Measurements from ENCODE around the gene IGFBP3. TPM values are rescaled to one million over a fixed set of nuclear protein-coding genes. Genes with fewer than 3 reads are reported as not detected.

The IGFBP3 gene
- 98.1 and 589 TPM in 2 replicates for total RNA-seq

DNA sequence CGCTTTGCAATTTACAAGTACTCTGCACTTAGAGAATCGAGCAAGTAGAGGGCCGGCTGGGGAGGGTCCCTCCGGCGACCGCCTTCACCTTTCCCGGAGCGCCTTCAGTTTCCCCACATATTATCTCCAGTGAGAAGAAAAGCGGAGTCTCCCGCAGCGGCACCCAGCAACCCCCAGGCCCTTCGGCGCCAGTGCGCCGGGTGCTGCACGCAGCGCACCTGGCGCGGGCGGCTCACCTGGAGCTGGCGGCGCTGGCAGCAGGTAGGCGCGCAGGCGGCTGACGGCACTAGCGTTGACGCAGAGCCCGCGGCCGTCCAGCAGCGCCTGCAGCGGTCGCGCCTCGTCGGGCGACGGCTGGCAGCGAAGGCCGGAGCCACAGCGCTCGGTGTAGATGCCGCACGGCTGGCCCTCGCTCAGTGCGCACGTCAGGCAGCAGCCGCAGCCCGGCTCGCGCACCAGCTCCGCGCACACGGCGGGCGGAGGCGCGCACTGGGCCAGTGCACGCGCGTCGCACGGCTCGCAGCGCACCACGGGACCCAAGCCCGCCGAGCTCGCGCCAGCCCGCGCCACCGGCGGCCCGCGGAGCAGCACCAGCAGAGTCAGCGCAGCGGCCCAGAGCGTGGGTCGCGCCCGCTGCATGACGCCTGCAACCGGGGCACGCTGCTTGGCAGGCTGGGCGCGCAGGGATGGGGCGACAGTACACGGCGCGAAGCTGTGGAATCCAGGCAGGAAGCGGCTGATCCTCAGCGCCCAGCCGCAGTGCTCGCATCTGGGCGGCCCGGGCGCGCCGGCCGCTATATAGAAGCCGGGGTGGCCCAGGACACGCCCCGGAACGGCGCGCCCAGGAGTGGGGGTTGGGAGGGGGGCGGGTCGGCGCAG, at the start of gene IGFBP3:
TSS of gene IGFBP3 (minus strand) at position 771 of the 879 bp plus-strand sequence. CDS start at position 639, 132 bp downstream.

DNA sequence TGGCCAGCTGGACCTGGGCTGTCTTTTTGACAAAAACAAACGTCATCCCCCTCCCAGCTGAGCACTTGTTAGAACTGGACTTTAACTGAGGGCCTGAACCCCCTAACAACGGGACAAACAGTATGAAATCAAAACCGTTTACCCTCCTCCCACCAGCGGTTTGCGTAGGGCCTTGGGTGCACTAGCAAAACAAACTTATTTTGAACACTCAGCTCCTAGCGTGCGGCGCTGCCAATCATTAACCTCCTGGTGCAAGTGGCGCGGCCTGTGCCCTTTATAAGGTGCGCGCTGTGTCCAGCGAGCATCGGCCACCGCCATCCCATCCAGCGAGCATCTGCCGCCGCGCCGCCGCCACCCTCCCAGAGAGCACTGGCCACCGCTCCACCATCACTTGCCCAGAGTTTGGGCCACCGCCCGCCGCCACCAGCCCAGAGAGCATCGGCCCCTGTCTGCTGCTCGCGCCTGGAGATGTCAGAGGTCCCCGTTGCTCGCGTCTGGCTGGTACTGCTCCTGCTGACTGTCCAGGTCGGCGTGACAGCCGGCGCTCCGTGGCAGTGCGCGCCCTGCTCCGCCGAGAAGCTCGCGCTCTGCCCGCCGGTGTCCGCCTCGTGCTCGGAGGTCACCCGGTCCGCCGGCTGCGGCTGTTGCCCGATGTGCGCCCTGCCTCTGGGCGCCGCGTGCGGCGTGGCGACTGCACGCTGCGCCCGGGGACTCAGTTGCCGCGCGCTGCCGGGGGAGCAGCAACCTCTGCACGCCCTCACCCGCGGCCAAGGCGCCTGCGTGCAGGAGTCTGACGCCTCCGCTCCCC, 32.7 kb downstream of the IGFBP3 start, which contains the start of gene IGFBP1:
TSS of gene IGFBP1 (plus strand) at position 304 of the 808 bp plus-strand sequence. CDS start at position 469, 165 bp downstream.

GRCh38 chr7:45873035-45873354, 48.1 kb downstream of the IGFBP3 start, which contains the start of gene CCDC201:
TSS of gene CCDC201 (minus strand) at chr7:45873082. CDS start at chr7:45873007, 75 bp downstream.

Other genes with a start within 250 kb of the IGFBP3 start
- gene CCDC201, start 48.2 kb downstream of the IGFBP3 start, total RNA-seq: not detected in 2 replicates
- gene IGFBP1, start 32.8 kb downstream of the IGFBP3 start, total RNA-seq: 0.14 TPM in 1 of 2 replicates, not detected in the other